ENCODE data around the gene PLA2G2F.

PLA2G2F gene

DNA sequence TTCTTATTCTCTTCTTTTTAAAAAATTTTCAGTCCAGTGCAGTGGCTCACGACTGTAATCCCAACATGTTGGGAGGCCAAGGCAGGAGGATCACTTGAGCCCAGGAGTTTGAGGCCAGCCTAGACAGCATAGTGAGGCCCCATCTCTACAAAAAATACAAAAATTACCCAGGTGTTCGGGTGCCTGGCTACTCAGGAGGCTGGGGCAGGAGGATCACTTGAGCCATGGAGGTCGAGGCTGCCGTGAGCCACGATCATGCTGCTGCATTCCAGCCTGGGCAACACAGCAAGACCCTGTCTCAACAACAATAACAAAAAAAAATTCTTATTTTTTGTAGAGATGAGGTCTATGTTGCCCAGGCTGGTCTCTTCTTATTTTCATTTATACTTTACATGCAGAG lies 27.7 kb upstream of the PLA2G2F start:
- TF ChIP-seq Cebpa-rat (IDR thresholded peaks at IDR 0.05): no peak
- no peak overlapping the region for H3K27ac ChIP-seq

DNA sequence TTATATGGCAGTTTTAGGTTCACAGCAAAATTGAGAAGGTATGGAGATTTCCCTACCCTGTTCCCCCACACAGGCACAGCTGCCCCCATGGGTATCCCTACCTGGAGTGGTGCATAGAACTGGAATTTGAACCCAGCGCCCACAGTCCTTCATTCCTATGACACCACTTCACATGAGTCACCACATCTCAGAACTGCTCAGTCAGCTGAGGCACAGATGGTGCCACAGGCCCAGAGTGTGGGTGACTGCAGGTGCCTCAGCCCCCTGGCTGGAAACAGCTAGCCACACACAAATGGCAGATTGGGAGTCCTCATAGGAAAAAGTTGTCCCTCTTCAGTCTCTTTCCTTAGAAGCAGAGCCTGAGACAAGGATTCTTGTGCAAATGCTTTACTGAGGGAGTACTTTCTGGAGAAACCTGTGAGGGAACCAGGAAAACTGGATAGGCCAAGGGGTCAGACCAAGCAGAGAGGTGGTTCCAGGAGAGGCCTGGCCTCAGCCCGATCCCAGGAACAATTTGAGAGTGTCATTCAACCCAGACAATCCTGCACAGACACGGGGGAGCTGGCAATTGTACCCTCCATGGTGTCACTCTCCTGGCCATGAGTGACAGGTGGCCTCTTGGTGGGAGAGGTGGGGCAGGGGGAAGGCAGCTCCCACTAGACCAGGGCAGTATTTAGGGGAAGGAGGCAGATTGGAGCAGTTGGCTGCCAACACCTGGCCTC lies 26.7 kb upstream of the PLA2G2F start:
- no peaks in the 10 kb centered on the region for H4K20me1 ChIP-seq
- H3K4me2 ChIP-seq: 0 out of 22 replicates have a peak overlapping the region, but pooled peaks of 1 of the 11 experiments have one; percentile 30
- H3K27me3 ChIP-seq: no peaks in the 10 kb centered on the region
- no peak overlapping the region for H3K9ac ChIP-seq
- H3K9me3 ChIP-seq (replicated peaks in 1 of 11): no peaks in the 10 kb centered on the region
- peaks cover 0 to 13% (median 4%) of the 10 kb centered on the region in 10 experiments; a peak in 3 of 20 replicates for H3K4me1 ChIP-seq
- H3K4me3 ChIP-seq: no peak overlapping the region
- no peaks in the 10 kb centered on the region for H3K36me3 ChIP-seq
- no peak for TF ChIP-seq Cebpa-rat (IDR thresholded peaks at IDR 0.05)
- H3K27ac ChIP-seq: no peak overlapping the region

More for the DNA sequence above, 27.7 kb upstream of the PLA2G2F start:
- no peaks in the 10 kb centered on the region for H3K36me3 ChIP-seq
- H4K20me1 ChIP-seq: no peaks in the 10 kb centered on the region
- H3K9me3 ChIP-seq (replicated peaks in 1 of 11): no peaks in the 10 kb centered on the region
- H3K4me3 ChIP-seq: no peak overlapping the region
- no peak overlapping the region for H3K9ac ChIP-seq
- H3K4me2 ChIP-seq: no peak overlapping the region
- H3K27me3 ChIP-seq: no peaks in the 10 kb centered on the region
- H3K4me1 ChIP-seq: peaks cover 0 to 13% (median 4%) of the 10 kb centered on the region in 10 experiments; a peak in 3 of 20 replicates

GRCh38 chr1:20114021-20114648 lies 25.0 kb upstream of the PLA2G2F start:
- Histone ChIP-seq H3K9me3 (replicated peaks in 1 of 11) (no peaks in the 10 kb centered on the region), H3K27ac (no peak overlapping the region), H4K20me1 (no peaks in the 10 kb centered on the region), H3K4me3 (no peak overlapping the region), H3K4me2 (no peak overlapping the region), H3K27me3 (no peaks in the 10 kb centered on the region), H3K9ac (no peak overlapping the region), H3K4me1 (peaks cover 2 to 11% (median 7%) of the 10 kb centered on the region in 10 experiments), H3K36me3 (no peaks in the 10 kb centered on the region)
- TF ChIP-seq Cebpa-rat (IDR thresholded peaks at IDR 0.05): no peak

DNA sequence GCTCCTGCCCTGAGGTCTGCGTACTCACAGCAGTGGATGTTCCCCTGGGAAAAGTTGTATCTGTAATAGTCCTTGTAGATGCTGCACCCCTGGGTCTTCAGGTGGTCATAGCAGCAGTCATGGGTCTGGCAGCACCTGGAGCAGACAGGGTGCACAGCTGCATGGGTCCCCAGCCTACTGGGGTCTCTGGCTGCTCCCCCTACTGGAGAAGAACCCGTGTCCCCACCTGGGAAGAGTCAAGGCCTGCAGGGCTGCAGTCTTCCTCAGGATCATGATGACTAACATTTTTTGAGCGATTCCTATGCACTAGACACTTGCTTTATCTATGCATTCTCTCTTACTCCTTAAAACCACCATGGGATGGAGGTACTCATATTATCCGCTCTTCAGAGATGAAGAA lies 23.6 kb upstream of the PLA2G2F start:
- TF ChIP-seq Cebpa-rat (IDR thresholded peaks at IDR 0.05): no peak
- H4K20me1 ChIP-seq: no peaks in the 10 kb centered on the region
- peaks cover 10 to 21% (median 15%) of the 10 kb centered on the region in 10 experiments for H3K4me1 ChIP-seq

GRCh38 chr1:20115916-20116315 lies 23.2 kb upstream of the PLA2G2F start:
- no peaks in the 10 kb centered on the region for H3K9me3 ChIP-seq (replicated peaks in 1 of 11)
- no peaks in the 10 kb centered on the region for H3K27me3 ChIP-seq
- H3K4me2 ChIP-seq: no peak overlapping the region
- H3K4me3 ChIP-seq: no peak overlapping the region
- no peaks in the 10 kb centered on the region for H4K20me1 ChIP-seq
- H3K27ac ChIP-seq: no peak overlapping the region
- no peak overlapping the region for H3K9ac ChIP-seq
- TF ChIP-seq Cebpa-rat (IDR thresholded peaks at IDR 0.05): no peak
- H3K4me1 ChIP-seq: peaks cover 10 to 25% (median 15%) of the 10 kb centered on the region in 10 experiments
- no peaks in the 10 kb centered on the region for H3K36me3 ChIP-seq

More for the DNA sequence above, 23.6 kb upstream of the PLA2G2F start:
- Histone ChIP-seq H3K9me3 (replicated peaks in 1 of 11) (no peaks in the 10 kb centered on the region), H3K27ac (no peak overlapping the region), H3K4me3 (no peak overlapping the region), H3K9ac (no peak overlapping the region), H3K36me3 (no peaks in the 10 kb centered on the region), H3K4me2 (no peak overlapping the region), H3K27me3 (no peaks in the 10 kb centered on the region)

- Histone ChIP-seq H3K4me3 (no peak overlapping the region), H3K4me1 (peaks cover 10 to 36% (median 15%) of the 10 kb centered on the region in 10 experiments), H3K9ac (no peak overlapping the region), H3K27ac (no peak overlapping the region), H3K9me3 (replicated peaks in 1 of 11) (no peaks in the 10 kb centered on the region), H4K20me1 (no peaks in the 10 kb centered on the region), H3K27me3 (no peaks in the 10 kb centered on the region), H3K36me3 (no peaks in the 10 kb centered on the region), H3K4me2 (no peak overlapping the region)
- no peak for TF ChIP-seq Cebpa-rat (IDR thresholded peaks at IDR 0.05)
These were observed 21.9 kb upstream of the PLA2G2F start for GRCh38 chr1:20117236-20117635.

DNA sequence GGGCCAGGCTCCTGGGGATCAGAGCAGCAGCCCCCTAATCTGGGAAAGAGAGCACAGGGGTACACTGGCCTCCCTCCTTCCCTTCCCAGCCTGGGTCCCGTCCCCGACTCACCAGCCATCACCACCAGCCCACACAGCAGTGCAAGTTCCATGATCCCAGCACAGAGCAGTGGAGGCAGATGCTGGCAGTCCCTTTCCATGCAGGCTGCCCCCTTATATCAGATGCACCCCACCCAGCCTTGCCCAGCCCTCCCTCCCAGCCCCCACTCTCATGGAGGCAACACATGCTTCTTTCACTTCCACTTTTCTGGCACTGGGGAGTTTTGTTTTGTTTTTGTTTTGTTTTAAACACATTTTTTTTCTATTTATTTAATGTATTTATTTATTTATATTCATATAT lies 19.8 kb upstream of the PLA2G2F start, which contains the start of gene PLA2G2D:
TSS of gene PLA2G2D (minus strand) at position 190 of the 400 bp plus-strand sequence. CDS start at position 152, 38 bp downstream.
- Histone ChIP-seq H3K9me3 (replicated peaks in 1 of 11) (no peaks in the 10 kb centered on the region), H3K27ac (peak within 1 kb of the TSS in 10 of 11 experiments; percentile 48 to 75 (median 69); a peak in 18 of 22 replicates), H3K4me1 (peaks cover 10 to 53% (median 22%) of the 10 kb centered on the region in 10 experiments), H3K4me2 (peak within 1 kb of the TSS; percentile 49 to 93 (median 69)), H3K4me3 (no peak within 1 kb of the TSS; a peak in 1 of 20 replicates), H3K27me3 (no peaks in the 10 kb centered on the region), H3K9ac (peak within 1 kb of the TSS in 9 of 11 experiments; percentile 29 to 70 (median 52); a peak in 11 of 22 replicates), H3K36me3 (no peaks in the 10 kb centered on the region), H4K20me1 (no peaks in the 10 kb centered on the region)
- no peak for TF ChIP-seq Cebpa-rat (IDR thresholded peaks at IDR 0.05)

DNA sequence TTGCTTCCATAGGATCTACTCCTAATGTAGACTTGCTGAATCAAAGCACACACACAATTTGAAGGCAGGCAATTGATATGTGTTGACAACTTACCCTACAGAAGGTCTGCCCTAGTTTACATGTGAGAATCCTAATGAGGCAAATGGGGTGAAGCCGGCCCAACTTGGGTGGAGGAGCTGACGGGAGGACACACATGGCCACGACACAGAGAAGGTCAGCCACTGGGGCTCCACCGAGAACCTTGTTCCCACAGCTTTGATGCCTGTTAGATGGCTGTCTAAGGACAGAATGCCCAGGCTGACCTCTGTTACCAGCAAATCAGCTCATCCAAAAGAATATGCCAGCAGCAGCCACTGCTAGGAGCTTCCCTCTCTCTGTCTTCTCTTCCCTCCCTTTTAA lies 18.3 kb upstream of the PLA2G2F start:
- peak overlapping the region in 1 of 11 experiments; percentile 27; a peak in 1 of 22 replicates for H3K4me2 ChIP-seq
- H3K9me3 ChIP-seq (replicated peaks in 1 of 11): no peaks in the 10 kb centered on the region
- no peaks in the 10 kb centered on the region for H3K36me3 ChIP-seq
- H3K9ac ChIP-seq: no peak overlapping the region
- no peak overlapping the region; a peak in 1 of 22 replicates for H3K27ac ChIP-seq
- H4K20me1 ChIP-seq: no peaks in the 10 kb centered on the region
- no peak overlapping the region for H3K4me3 ChIP-seq
- no peak for TF ChIP-seq Cebpa-rat (IDR thresholded peaks at IDR 0.05)
- peaks cover 10 to 67% (median 25%) of the 10 kb centered on the region in 10 experiments for H3K4me1 ChIP-seq
- H3K27me3 ChIP-seq: no peaks in the 10 kb centered on the region

DNA sequence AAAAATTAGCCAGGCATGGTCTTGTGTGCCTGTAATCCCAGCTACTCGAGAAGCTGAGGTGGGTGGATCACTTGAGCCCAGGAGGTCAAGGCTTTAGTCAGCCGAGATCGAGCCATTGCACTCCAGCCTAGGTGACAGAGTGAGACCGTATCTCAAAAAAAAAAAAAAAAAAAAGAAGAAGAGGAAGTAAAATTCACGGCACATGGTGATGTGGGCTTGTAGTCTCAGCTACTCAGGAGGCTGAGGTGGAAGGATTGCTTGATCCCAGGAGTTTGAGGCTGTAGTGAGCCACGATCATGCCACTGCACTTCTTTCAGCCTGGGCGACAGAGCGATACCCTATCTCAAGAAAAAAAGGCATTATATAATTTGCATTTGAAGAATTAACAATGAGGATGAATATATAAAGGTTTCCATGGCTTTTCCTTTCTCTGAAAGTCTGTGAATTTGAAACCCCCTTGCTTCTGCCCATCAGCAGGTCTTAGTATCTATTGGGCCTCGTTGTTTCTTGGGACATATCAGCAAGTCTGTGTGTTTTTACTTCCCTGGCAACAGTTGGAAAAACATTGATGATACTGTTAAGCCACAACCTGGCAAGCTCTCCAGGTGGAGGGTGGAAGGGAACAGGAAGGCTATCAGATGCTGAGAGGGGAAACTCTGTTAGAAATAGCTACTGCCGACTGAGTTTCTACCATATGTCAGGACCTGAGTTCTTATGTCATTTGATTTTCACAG lies 15.2 kb upstream of the PLA2G2F start:
- H4K20me1 ChIP-seq: no peaks in the 10 kb centered on the region

More for the DNA sequence above, 15.2 kb upstream of the PLA2G2F start:
- Histone ChIP-seq H3K4me3 (no peak overlapping the region), H3K4me2 (peak overlapping the region in 5 of 11 experiments; percentile 7 to 87 (median 76); a peak in 7 of 22 replicates), H3K9me3 (replicated peaks in 1 of 11) (peaks cover 0 to 23% (median 11%) of the 10 kb centered on the region in 11 experiments; a peak in 15 of 22 replicates), H3K27ac (peak overlapping the region in 2 of 11 experiments; percentile 35 to 46; a peak in 4 of 22 replicates), H3K4me1 (peaks cover 10 to 93% (median 37%) of the 10 kb centered on the region in 10 experiments), H3K9ac (no peak overlapping the region), H3K27me3 (no peaks in the 10 kb centered on the region), H3K36me3 (no peaks in the 10 kb centered on the region)
- no peak for TF ChIP-seq Cebpa-rat (IDR thresholded peaks at IDR 0.05)

All from BLaER1 treated with 17β-estradiol and CSF1 and Interleukin-3, amounts not matched to agents 10 nM and 100 nM (cell line).